Body of pancreas (tissue), 4 donors: ENCODE results near the gene FBLN1. TPM values are rescaled to one million over a fixed set of nuclear protein-coding genes. Genes with fewer than 3 reads are reported as not detected.

Experiments used
- ATAC-seq: fragments of 150-250 bp; one replicate; pipeline ENCODE4 v1.9.1; 2016
- DNase-seq, 4 donors: peaks; one replicate each; pipeline ENCODE4 v3.0.0-alpha.2; 2019
- H3K27ac ChIP-seq, 4 donors: fragments of 200-600 bp; sonication (generic); 1 replicate in 3 of 4; 2 replicates in 1 of 4; pipeline versions ENCODE4 v1.5.1 to v1.6.1; 2016 to 2019; ENCODE audit warnings: mild to moderate bottlenecking in 1 of 4, mixed read lengths in 1 of 4, moderate library complexity in 1 of 4
- H3K27me3 ChIP-seq, 2 donors: fragments of 200-600 bp; sonication (generic); one replicate each; pipeline ENCODE4 v1.6.0; 2016; ENCODE audit warnings: mild to moderate bottlenecking in 1 of 2
- H3K36me3 ChIP-seq, 2 donors: fragments of 200-600 bp; sonication (generic); replicated peaks in 1 of 2; 2 replicates each; pipeline ENCODE4 v1.5.1; 2016; ENCODE audit warnings: low read depth in 2 of 2; ENCODE audit not compliant: insufficient read depth in 1 of 2
- H3K4me1 ChIP-seq: fragments of 200-600 bp; sonication (generic); one replicate; pipeline ENCODE4 v1.6.0; 2016
- H3K4me3 ChIP-seq, 2 donors: fragments of 200-600 bp; sonication (generic); 1 replicate in 1 of 2; 2 replicates in 1 of 2; pipeline ENCODE4 v1.5.1; 2016 to 2019
- H3K9me3 ChIP-seq, 3 donors: fragments of 200-600 bp; sonication (generic); 1 replicate in 2 of 3; 2 replicates in 1 of 3; pipeline ENCODE4 v1.5.1; 2016
- CTCF ChIP-seq, 7 experiments: fragments of 450-650 bp in 4 of 7; fragments of 200-600 bp in 3 of 7; sonication (generic) in 3 of 7; IDR thresholded peaks; one replicate each; pipeline ENCODE4 v1.5.1; 2016 to 2019; ENCODE audit warnings: antibody characterized with exemption in 7 of 7
- POLR2A ChIP-seq, 3 donors: fragments of 450-650 bp; IDR thresholded peaks; one replicate each; pipeline ENCODE4 v1.6.1; 2016; ENCODE audit warnings: antibody characterized with exemption in 3 of 3, mild to moderate bottlenecking in 2 of 3
- WGBS, 2 donors: methylation state at CpG; one replicate each; pipeline ENCODE4 v1.1.5; 2017; 5-methylcytosine and 5-hydroxymethylcytosine counted together
- intact Hi-C: fragments of 100-400 bp; cut with DNase I; formaldehyde crosslinking; loops from one replicate; pipeline ENCODE4 v1.15.1; 2023
- total RNA-seq, 2 donors: library from RNA; depleted of rRNA; stranded (reverse); fragments of >200 nt; gene quantifications; one replicate each; pipeline ENCODE4 v1.1.0, GENCODE V29; 2016

Gene FBLN1
- total RNA-seq, 2 donors from 2014 or later: 97.0 to 119 TPM

GRCh38 chr22:45548247-45548840 lies 45.7 kb downstream of the FBLN1 start:
- 76 to 84% methylated on average over 4 to 17 of the region's 18 CpGs for WGBS, 2 donors
- Histone ChIP-seq H3K9me3 (no peaks in the 10 kb centered on the region), H3K4me3 (no peak overlapping the region), H3K4me1 (peaks cover 6% of the 10 kb centered on the region), H3K36me3 (no peaks in the 10 kb centered on the region), H3K27me3 (no peaks in the 10 kb centered on the region), H3K27ac (no peak overlapping the region)
- intact Hi-C loops: no loop called here
- ATAC-seq: no peak
- DNase-seq: no peak
- TF ChIP-seq CTCF (IDR thresholded peaks at IDR 0.05) (no peak), POLR2A (IDR thresholded peaks at IDR 0.05) (no peak)

- Histone ChIP-seq H3K4me1 (peaks cover 14% of the 10 kb centered on the region), H3K27me3 (no peaks in the 10 kb centered on the region), H3K9me3 (no peaks in the 10 kb centered on the region), H3K4me3 (no peak overlapping the region), H3K27ac (peak overlapping the region in 1 of 4 donors; percentile 9), H3K36me3 (no peaks in the 10 kb centered on the region)
- ATAC-seq: no peak
- intact Hi-C loops: no loop called here
- no peak for TF ChIP-seq POLR2A (IDR thresholded peaks at IDR 0.05)
- TF ChIP-seq CTCF (IDR thresholded peaks at IDR 0.05): no peak
- DNase-seq: peak in 3 of 4 donors; percentile 26 to 43 (median 32)
- WGBS, 2 donors: 51 to 60% methylated on average over 12 to 16 of the region's 17 CpGs
Observed at GRCh38 chr22:45548991-45549761, 46.5 kb downstream of the FBLN1 start.

- Histone ChIP-seq H3K27me3 (no peaks in the 10 kb centered on the region), H3K27ac (peak overlapping the region in 1 of 4 donors; percentile 9), H3K4me1 (peaks cover 16% of the 10 kb centered on the region), H3K9me3 (no peaks in the 10 kb centered on the region), H3K36me3 (no peaks in the 10 kb centered on the region), H3K4me3 (no peak overlapping the region)
- DNase-seq (no peak), ATAC-seq (no peak)
- TF ChIP-seq POLR2A (IDR thresholded peaks at IDR 0.05): no peak
- TF ChIP-seq CTCF (IDR thresholded peaks at IDR 0.05): no peak
- intact Hi-C loops: loop anchor here (10.0 kb wide), 1 partner anchor 275 kb away; no protein-coding TSS in a partner anchor
- 81 to 83% methylated on average over 9 of the region's 9 CpGs for WGBS, 2 donors
Observed at GRCh38 chr22:45549762-45550378, 47.2 kb downstream of the FBLN1 start.

- no peak for ATAC-seq
- H3K27me3 ChIP-seq: no peaks in the 10 kb centered on the region
- no peak for TF ChIP-seq POLR2A (IDR thresholded peaks at IDR 0.05)
- no peak for TF ChIP-seq CTCF (IDR thresholded peaks at IDR 0.05)
- no peak for DNase-seq
- no peak overlapping the region for H3K4me3 ChIP-seq
- H3K27ac ChIP-seq: no peak overlapping the region
- H3K36me3 ChIP-seq: no peaks in the 10 kb centered on the region
- intact Hi-C loops: loop anchor here (10.0 kb wide), 1 partner anchor 276 kb away; no protein-coding TSS in a partner anchor
- 88 to 100% methylated on average over 11 to 14 of the region's 14 CpGs for whole genome bisulfite sequencing, 2 donors
- H3K4me1 ChIP-seq: peaks cover 16% of the 10 kb centered on the region
- no peaks in the 10 kb centered on the region for H3K9me3 ChIP-seq
Observed at GRCh38 chr22:45550416-45550815, 47.7 kb downstream of the FBLN1 start.
